ENCODE data around the gene TCEANC2.
A peak's percentile ranks its signal among the peaks of the same experiment; 100 is the strongest.

DNA sequence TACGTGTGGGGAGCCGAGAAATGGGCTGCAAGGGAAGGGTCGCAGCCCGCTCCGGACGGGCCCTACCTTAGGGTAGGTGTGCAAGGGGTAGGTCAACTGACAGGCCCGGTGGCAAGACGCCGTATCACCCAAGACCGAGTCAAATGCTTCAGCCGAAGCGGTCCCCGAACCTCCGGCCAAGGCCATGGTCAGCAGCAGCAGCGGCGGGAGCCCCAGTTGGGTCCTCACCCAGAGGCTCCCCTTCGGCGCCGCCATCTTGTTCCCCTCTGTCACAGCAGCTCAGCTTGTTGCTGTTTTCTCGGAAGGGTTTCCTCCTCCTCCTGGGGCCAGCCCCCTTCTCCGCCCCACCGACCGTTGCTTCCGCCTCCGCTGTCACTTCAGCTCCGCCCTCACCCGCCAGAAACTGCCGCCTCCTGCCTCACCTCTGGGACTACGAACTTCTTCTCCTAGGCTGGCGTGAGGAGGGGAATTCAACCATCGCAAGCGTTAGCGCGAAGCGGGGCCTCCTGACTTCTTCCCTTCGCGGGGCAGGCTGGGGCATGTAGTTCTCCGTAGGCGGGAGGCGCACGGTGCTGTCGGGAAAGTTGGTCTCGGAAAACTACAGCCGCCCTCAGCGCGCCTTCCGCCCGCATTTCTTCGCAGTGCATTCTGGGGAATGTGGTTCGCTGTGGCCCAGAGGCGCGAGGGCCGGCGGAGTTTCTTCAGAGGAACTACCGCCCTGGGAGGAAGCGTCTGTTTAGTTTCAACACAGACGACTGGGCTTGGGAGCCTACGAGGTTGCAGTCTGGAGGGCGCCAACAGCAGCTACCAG is at the start of gene TCEANC2, which contains the start of gene TMEM59:
- TF ChIP-seq, protein P1, sequence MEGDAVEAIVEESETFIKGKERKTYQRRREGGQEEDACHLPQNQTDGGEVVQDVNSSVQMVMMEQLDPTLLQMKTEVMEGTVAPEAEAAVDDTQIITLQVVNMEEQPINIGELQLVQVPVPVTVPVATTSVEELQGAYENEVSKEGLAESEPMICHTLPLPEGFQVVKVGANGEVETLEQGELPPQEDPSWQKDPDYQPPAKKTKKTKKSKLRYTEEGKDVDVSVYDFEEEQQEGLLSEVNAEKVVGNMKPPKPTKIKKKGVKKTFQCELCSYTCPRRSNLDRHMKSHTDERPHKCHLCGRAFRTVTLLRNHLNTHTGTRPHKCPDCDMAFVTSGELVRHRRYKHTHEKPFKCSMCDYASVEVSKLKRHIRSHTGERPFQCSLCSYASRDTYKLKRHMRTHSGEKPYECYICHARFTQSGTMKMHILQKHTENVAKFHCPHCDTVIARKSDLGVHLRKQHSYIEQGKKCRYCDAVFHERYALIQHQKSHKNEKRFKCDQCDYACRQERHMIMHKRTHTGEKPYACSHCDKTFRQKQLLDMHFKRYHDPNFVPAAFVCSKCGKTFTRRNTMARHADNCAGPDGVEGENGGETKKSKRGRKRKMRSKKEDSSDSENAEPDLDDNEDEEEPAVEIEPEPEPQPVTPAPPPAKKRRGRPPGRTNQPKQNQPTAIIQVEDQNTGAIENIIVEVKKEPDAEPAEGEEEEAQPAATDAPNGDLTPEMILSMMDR (conservative IDR thresholded peaks at IDR 0.05; ENCODE audit: low read depth, low read length) = 0 out of 2 replicates have a peak, but pooled peaks have one; percentile 2
- peak; percentile 54 for TF ChIP-seq POLR2A (IDR thresholded peaks at IDR 0.05; ENCODE audit: low read depth, low read length)
- 0 out of 2 replicates have a peak, but pooled peaks have one; percentile 1 for TF ChIP-seq SMC3 (IDR thresholded peaks at IDR 0.05; ENCODE audit: low read depth, low read length)
